ENCODE measurements around the gene ARHGEF7.

ARHGEF7 gene

DNA sequence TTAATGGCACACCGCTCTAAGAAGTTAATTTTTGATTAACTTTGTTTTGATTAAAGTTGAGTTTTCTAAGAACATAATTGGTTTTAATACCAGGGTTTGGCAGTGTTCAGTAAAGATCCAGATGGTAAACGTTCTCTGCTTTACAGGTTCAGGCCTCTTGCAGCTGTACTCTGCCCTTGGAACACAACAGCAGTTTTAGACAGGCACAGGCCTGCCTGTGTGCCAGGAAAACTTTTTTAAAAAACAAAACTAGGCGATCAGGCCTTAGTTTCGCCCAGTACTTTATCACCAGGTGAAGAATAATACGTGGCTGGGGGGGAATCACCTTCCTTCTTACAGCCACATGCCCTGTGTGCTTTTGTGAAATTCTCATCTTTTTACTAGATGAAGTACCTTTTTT, 167.3 kb downstream of the ARHGEF7 start:
- Histone ChIP-seq H3K9me3 (ENCODE audit: insufficient read depth, low read length) (no peaks in the 10 kb centered on the region), H3K9ac (ENCODE audit: insufficient read length, low read depth) (no peak overlapping the region), H3K27me3 (ENCODE audit: insufficient read depth, insufficient read length) (no peaks in the 10 kb centered on the region), H3K4me3 (ENCODE audit: insufficient read length, low read depth) (no peak overlapping the region), H3K4me1 (ENCODE audit: insufficient read depth, insufficient read length) (peaks cover 4% of the 10 kb centered on the region), H3K36me3 (ENCODE audit: insufficient read depth, insufficient read length, low read length) (peaks cover 85% of the 10 kb centered on the region)
- DNase-seq (ENCODE audit: low read depth, low spot score), result no peak
- no peak for TF ChIP-seq YY1 (IDR thresholded peaks at IDR 0.05; ENCODE audit: insufficient read depth, insufficient read length)
- TF ChIP-seq SUZ12 (IDR thresholded peaks at IDR 0.05; ENCODE audit: extremely low read depth, insufficient read depth, insufficient read length), result no peak
- no peak for TF ChIP-seq ZNF274 (IDR thresholded peaks at IDR 0.05; ENCODE audit: low read depth, low read length)

GRCh38 chr13:111282997-111283396, 167.9 kb downstream of the ARHGEF7 start:
- DNase-seq (ENCODE audit: low read depth, low spot score), result no peak
- peaks cover 4% of the 10 kb centered on the region for H3K4me1 ChIP-seq (ENCODE audit: insufficient read depth, insufficient read length)
- TF ChIP-seq ZNF274 (IDR thresholded peaks at IDR 0.05; ENCODE audit: low read depth, low read length) (no peak), YY1 (IDR thresholded peaks at IDR 0.05; ENCODE audit: insufficient read depth, insufficient read length) (no peak), SUZ12 (IDR thresholded peaks at IDR 0.05; ENCODE audit: extremely low read depth, insufficient read depth, insufficient read length) (no peak)
- H3K9ac ChIP-seq (ENCODE audit: insufficient read length, low read depth), result no peak overlapping the region
- no peaks in the 10 kb centered on the region for H3K27me3 ChIP-seq (ENCODE audit: insufficient read depth, insufficient read length)
- H3K36me3 ChIP-seq (ENCODE audit: insufficient read depth, insufficient read length, low read length), result peaks cover 83% of the 10 kb centered on the region
- no peaks in the 10 kb centered on the region for H3K9me3 ChIP-seq (ENCODE audit: insufficient read depth, low read length)
- H3K4me3 ChIP-seq (ENCODE audit: insufficient read length, low read depth), result no peak overlapping the region

GRCh38 chr13:111283457-111283856, 168.3 kb downstream of the ARHGEF7 start:
- no peak overlapping the region for H3K9ac ChIP-seq (ENCODE audit: insufficient read length, low read depth)
- H3K4me3 ChIP-seq (ENCODE audit: insufficient read length, low read depth), result no peak overlapping the region
- DNase-seq (ENCODE audit: low read depth, low spot score), result no peak
- no peaks in the 10 kb centered on the region for H3K9me3 ChIP-seq (ENCODE audit: insufficient read depth, low read length)
- TF ChIP-seq ZNF274 (IDR thresholded peaks at IDR 0.05; ENCODE audit: low read depth, low read length) (no peak), YY1 (IDR thresholded peaks at IDR 0.05; ENCODE audit: insufficient read depth, insufficient read length) (no peak), SUZ12 (IDR thresholded peaks at IDR 0.05; ENCODE audit: extremely low read depth, insufficient read depth, insufficient read length) (no peak)
- H3K27me3 ChIP-seq (ENCODE audit: insufficient read depth, insufficient read length), result no peaks in the 10 kb centered on the region
- H3K36me3 ChIP-seq (ENCODE audit: insufficient read depth, insufficient read length, low read length), result peaks cover 83% of the 10 kb centered on the region
- H3K4me1 ChIP-seq (ENCODE audit: insufficient read depth, insufficient read length), result peaks cover 4% of the 10 kb centered on the region

DNA sequence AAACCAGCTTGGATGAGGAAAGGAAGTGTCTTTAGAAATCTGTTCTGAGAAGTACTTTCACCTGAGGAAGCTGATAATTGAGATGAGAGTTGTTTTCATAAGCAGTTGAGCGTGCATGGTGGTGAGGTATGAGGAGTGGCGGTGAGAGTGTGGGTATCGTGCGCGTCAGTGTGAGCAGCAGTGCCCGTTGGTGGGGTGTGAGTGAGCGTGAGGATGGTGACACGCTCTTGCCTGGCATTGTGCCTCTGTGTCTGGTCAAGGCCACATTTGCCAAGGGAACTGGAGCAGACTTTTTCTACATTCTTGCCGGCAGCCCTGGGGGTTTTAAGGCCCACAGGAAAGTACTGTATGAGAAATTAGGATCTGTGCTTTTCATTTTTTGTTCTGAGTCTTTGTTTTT, 168.9 kb downstream of the ARHGEF7 start:
- Histone ChIP-seq H3K27me3 (ENCODE audit: insufficient read depth, insufficient read length) (no peaks in the 10 kb centered on the region), H3K36me3 (ENCODE audit: insufficient read depth, insufficient read length, low read length) (peaks cover 81% of the 10 kb centered on the region), H3K4me1 (ENCODE audit: insufficient read depth, insufficient read length) (peaks cover 4% of the 10 kb centered on the region), H3K9ac (ENCODE audit: insufficient read length, low read depth) (no peak overlapping the region), H3K9me3 (ENCODE audit: insufficient read depth, low read length) (no peaks in the 10 kb centered on the region), H3K4me3 (ENCODE audit: insufficient read length, low read depth) (no peak overlapping the region)
- DNase-seq (ENCODE audit: low read depth, low spot score), result no peak
- no peak for TF ChIP-seq SUZ12 (IDR thresholded peaks at IDR 0.05; ENCODE audit: extremely low read depth, insufficient read depth, insufficient read length)
- no peak for TF ChIP-seq YY1 (IDR thresholded peaks at IDR 0.05; ENCODE audit: insufficient read depth, insufficient read length)
- TF ChIP-seq ZNF274 (IDR thresholded peaks at IDR 0.05; ENCODE audit: low read depth, low read length), result no peak

DNA sequence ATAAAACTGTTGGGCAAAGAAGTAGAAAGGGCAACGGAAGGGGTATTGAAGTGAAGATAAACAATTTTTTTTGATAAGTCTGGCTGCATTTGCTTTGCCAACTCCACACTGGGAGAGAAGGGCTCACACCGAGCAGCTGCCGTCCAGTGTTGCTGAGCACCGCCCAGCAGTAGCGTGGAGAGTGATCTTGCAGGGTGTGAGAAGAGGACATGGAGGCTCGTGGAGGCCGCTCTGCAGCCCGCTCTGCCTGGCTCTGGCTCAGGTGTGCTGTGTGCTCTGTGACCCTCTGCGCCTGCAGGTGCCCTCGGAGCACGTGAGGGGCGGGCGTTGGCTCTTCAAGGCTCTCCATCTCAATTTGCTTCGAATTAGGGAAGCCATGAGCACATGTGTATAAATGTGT, 169.5 kb downstream of the ARHGEF7 start:
- no peak for TF ChIP-seq YY1 (IDR thresholded peaks at IDR 0.05; ENCODE audit: insufficient read depth, insufficient read length)
- TF ChIP-seq ZNF274 (IDR thresholded peaks at IDR 0.05; ENCODE audit: low read depth, low read length), result no peak
- TF ChIP-seq SUZ12 (IDR thresholded peaks at IDR 0.05; ENCODE audit: extremely low read depth, insufficient read depth, insufficient read length), result no peak
- Histone ChIP-seq H3K36me3 (ENCODE audit: insufficient read depth, insufficient read length, low read length) (peaks cover 79% of the 10 kb centered on the region), H3K9ac (ENCODE audit: insufficient read length, low read depth) (no peak overlapping the region), H3K4me1 (ENCODE audit: insufficient read depth, insufficient read length) (peaks cover 4% of the 10 kb centered on the region), H3K27me3 (ENCODE audit: insufficient read depth, insufficient read length) (no peaks in the 10 kb centered on the region), H3K9me3 (ENCODE audit: insufficient read depth, low read length) (no peaks in the 10 kb centered on the region), H3K4me3 (ENCODE audit: insufficient read length, low read depth) (no peak overlapping the region)
- DNase-seq (ENCODE audit: low read depth, low spot score), result no peak

DNA sequence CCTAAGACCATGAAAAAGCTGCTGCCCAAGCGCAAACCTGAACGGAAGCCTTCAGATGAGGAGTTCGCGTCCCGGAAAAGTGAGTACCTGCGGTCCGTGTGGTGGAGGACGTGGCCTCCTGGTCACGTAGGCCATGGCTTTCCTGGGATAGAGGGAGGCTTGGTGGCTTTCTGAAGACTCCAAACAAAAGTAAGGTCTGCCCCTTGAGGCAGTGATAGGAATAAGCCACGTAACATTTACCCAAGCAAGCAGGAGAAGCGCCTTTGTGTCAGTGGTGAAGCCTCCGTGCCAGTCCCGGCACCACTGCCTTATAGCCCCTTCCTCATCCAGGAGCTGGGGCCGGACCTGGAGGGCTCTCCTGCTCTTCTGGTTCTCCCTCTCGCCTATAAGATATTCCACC, 171.1 kb downstream of the ARHGEF7 start:
- peaks cover 4% of the 10 kb centered on the region for H3K4me1 ChIP-seq (ENCODE audit: insufficient read depth, insufficient read length)
- no peak overlapping the region for H3K9ac ChIP-seq (ENCODE audit: insufficient read length, low read depth)
- TF ChIP-seq SUZ12 (IDR thresholded peaks at IDR 0.05; ENCODE audit: extremely low read depth, insufficient read depth, insufficient read length), result no peak
- no peak for TF ChIP-seq ZNF274 (IDR thresholded peaks at IDR 0.05; ENCODE audit: low read depth, low read length)
- TF ChIP-seq YY1 (IDR thresholded peaks at IDR 0.05; ENCODE audit: insufficient read depth, insufficient read length), result no peak
- no peaks in the 10 kb centered on the region for H3K27me3 ChIP-seq (ENCODE audit: insufficient read depth, insufficient read length)
- H3K4me3 ChIP-seq (ENCODE audit: insufficient read length, low read depth), result no peak overlapping the region
- no peak for DNase-seq (ENCODE audit: low read depth, low spot score)
- no peaks in the 10 kb centered on the region for H3K9me3 ChIP-seq (ENCODE audit: insufficient read depth, low read length)
- H3K36me3 ChIP-seq (ENCODE audit: insufficient read depth, insufficient read length, low read length), result peaks cover 79% of the 10 kb centered on the region

- TF ChIP-seq ZNF274 (IDR thresholded peaks at IDR 0.05; ENCODE audit: low read depth, low read length), result no peak
- H3K36me3 ChIP-seq (ENCODE audit: insufficient read depth, insufficient read length, low read length), result peaks cover 78% of the 10 kb centered on the region
Observed at GRCh38 chr13:111286749-111287148, 171.6 kb downstream of the ARHGEF7 start.

DNA sequence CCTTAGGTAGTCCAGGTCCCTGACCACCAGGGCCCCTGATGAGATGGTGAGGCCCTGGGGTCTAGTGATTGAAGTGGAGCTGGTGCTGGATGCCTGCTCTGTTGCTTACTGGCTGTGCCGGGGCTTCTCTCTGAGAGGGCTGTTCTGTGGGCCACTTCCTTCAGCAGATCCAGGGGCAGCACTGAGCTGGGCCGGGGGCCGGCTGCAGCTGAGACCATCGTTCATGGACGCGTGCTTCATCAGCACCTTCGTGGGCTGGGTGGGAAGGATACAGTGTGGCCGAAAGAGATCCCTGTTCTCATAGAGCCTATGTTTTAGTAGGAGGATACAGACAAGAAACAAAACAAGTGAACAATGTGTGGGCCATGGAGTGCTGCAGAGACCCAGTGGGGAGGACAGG, 172.1 kb downstream of the ARHGEF7 start:
- no peaks in the 10 kb centered on the region for H3K27me3 ChIP-seq (ENCODE audit: insufficient read depth, insufficient read length)
- H3K36me3 ChIP-seq (ENCODE audit: insufficient read depth, insufficient read length, low read length), result peaks cover 77% of the 10 kb centered on the region
- peaks cover 4% of the 10 kb centered on the region for H3K4me1 ChIP-seq (ENCODE audit: insufficient read depth, insufficient read length)
- no peak overlapping the region for H3K4me3 ChIP-seq (ENCODE audit: insufficient read length, low read depth)
- no peaks in the 10 kb centered on the region for H3K9me3 ChIP-seq (ENCODE audit: insufficient read depth, low read length)
- DNase-seq (ENCODE audit: low read depth, low spot score), result no peak
- H3K9ac ChIP-seq (ENCODE audit: insufficient read length, low read depth), result no peak overlapping the region
- TF ChIP-seq YY1 (IDR thresholded peaks at IDR 0.05; ENCODE audit: insufficient read depth, insufficient read length), result no peak
- TF ChIP-seq ZNF274 (IDR thresholded peaks at IDR 0.05; ENCODE audit: low read depth, low read length), result no peak
- TF ChIP-seq SUZ12 (IDR thresholded peaks at IDR 0.05; ENCODE audit: extremely low read depth, insufficient read depth, insufficient read length), result no peak

More at GRCh38 chr13:111286749-111287148, 171.6 kb downstream of the ARHGEF7 start:
- Histone ChIP-seq H3K27me3 (ENCODE audit: insufficient read depth, insufficient read length) (no peaks in the 10 kb centered on the region), H3K9me3 (ENCODE audit: insufficient read depth, low read length) (no peaks in the 10 kb centered on the region), H3K4me3 (ENCODE audit: insufficient read length, low read depth) (no peak overlapping the region), H3K9ac (ENCODE audit: insufficient read length, low read depth) (no peak overlapping the region), H3K4me1 (ENCODE audit: insufficient read depth, insufficient read length) (peaks cover 4% of the 10 kb centered on the region)
- no peak for DNase-seq (ENCODE audit: low read depth, low spot score)
